Endothelial cell of umbilical vein (primary cell): ENCODE measurements around the gene KCNA2. TPM values are rescaled to one million over a fixed set of nuclear protein-coding genes. Genes with fewer than 3 reads are reported as not detected.

Experiments used
- BruUV-seq: library from RNA; stranded (reverse); fragments of 400-500 nt; replicated peaks from 2 replicates; lab custom pipeline; 2021; lab: Mats Ljungman, UMichigan
- CTCF ChIA-PET: fragments of 300-600, 350-600 bp; sonication (Branson Sonifier 250); formaldehyde crosslinking; loops from one replicate; lab custom pipeline; 2021; ENCODE audit warnings: antibody characterized with exemption, inconsistent platforms; lab: Charles Lee
- POLR2A ChIA-PET: fragments of 300-600, 350-600 bp; sonication (Branson Sonifier 250); formaldehyde crosslinking; loops from one replicate; lab custom pipeline; 2021; ENCODE audit warnings: antibody characterized with exemption, inconsistent platforms; lab: Charles Lee
- DNase-seq: peaks from one replicate; pipeline ENCODE4 v3.0.0-alpha.2; 2011; ENCODE audit warnings: low read depth, low spot score
- FAIRE-seq: peaks from 2 replicates; lab custom pipeline; 2011; peaks lifted over from hg19 to GRCh38; lab: Jason Lieb, UNC
- H2AFZ ChIP-seq: 2 replicates; pipeline ENCODE4 v1.6.0; 2012; ENCODE audit warnings: low read depth, low read length, control low read depth, inconsistent platforms
- H3K27ac ChIP-seq: 2 replicates; pipeline ENCODE4 v1.5.1; 2011; ENCODE audit warnings: low read depth, mild to moderate bottlenecking, control low read depth, low read length, moderate library complexity; ENCODE audit not compliant: insufficient read depth
- H3K27me3 ChIP-seq, 2 experiments: 2 replicates each; pipeline versions ENCODE4 v1.6.0 to v1.6.1; 2011; ENCODE audit warnings: low read length in 2 of 2, mixed read lengths in 1 of 2; ENCODE audit not compliant: control insufficient read depth in 2 of 2, insufficient read depth in 2 of 2
- H3K36me3 ChIP-seq, 2 experiments: 2 replicates in 1 of 2; 3 replicates in 1 of 2; pipeline ENCODE4 v1.5.1; 2011; ENCODE audit warnings: low read length in 2 of 2, mild to moderate bottlenecking in 1 of 2, moderate library complexity in 1 of 2; ENCODE audit not compliant: control insufficient read depth in 2 of 2, insufficient read depth in 2 of 2; ENCODE audit errors: extremely low read depth in 1 of 2
- H3K4me1 ChIP-seq: 3 replicates; pipeline ENCODE4 v1.5.1; 2011; ENCODE audit warnings: mild to moderate bottlenecking, low read length; ENCODE audit not compliant: control insufficient read depth, insufficient read depth; ENCODE audit errors: extremely low read depth
- H3K4me2 ChIP-seq: 2 replicates; pipeline ENCODE4 v1.6.1; 2011; ENCODE audit warnings: low read length, control low read depth, mixed read lengths; ENCODE audit not compliant: insufficient read depth
- H3K4me3 ChIP-seq, 3 experiments: fragments of 200-600 bp in 1 of 3; sonication (generic), shearing (Covaris generic) in 1 of 3; replicated peaks in 1 of 3; 2 replicates each; pipeline ENCODE4 v1.5.1; 2011 to 2016; ENCODE audit warnings: control low read depth in 3 of 3, low read length in 3 of 3, mild to moderate bottlenecking in 2 of 3, inconsistent platforms in 1 of 3, low read depth in 1 of 3, moderate library complexity in 1 of 3; ENCODE audit not compliant: insufficient read depth in 1 of 3
- H3K79me2 ChIP-seq: 2 replicates; pipeline ENCODE4 v1.6.0; 2012; ENCODE audit warnings: low read length, inconsistent platforms; ENCODE audit not compliant: control insufficient read depth, insufficient read depth
- H3K9ac ChIP-seq: replicated peaks from 2 replicates; pipeline ENCODE3; 2011; ENCODE audit warnings: low read length, control low read depth; ENCODE audit not compliant: insufficient read depth; ENCODE audit errors: extremely low read depth
- H3K9me1 ChIP-seq: replicated peaks from 3 replicates; pipeline ENCODE4 v1.6.0; 2011; ENCODE audit warnings: mild to moderate bottlenecking, low read length; ENCODE audit not compliant: control insufficient read depth, insufficient read depth; ENCODE audit errors: extremely low read depth
- H3K9me3 ChIP-seq: replicated peaks from 2 replicates; pipeline ENCODE4 v1.5.1; 2012; ENCODE audit warnings: low read length, inconsistent platforms; ENCODE audit not compliant: control insufficient read depth, insufficient read depth
- H4K20me1 ChIP-seq: replicated peaks from 2 replicates; pipeline ENCODE3; 2011; ENCODE audit warnings: mild to moderate bottlenecking, low read length; ENCODE audit not compliant: control insufficient read depth, insufficient read depth; ENCODE audit errors: extremely low read depth
- CTCF ChIP-seq, 2 donors: IDR thresholded peaks; 1 replicate in 1 of 2; 2 replicates in 1 of 2; pipeline ENCODE4 v1.5.1; 2011; ENCODE audit warnings: low read length in 2 of 2, mild to moderate bottlenecking in 2 of 2, moderate library complexity in 2 of 2, control low read depth in 1 of 2, inconsistent platforms in 1 of 2, low read depth in 1 of 2; ENCODE audit not compliant: insufficient read depth in 1 of 2; ENCODE audit errors: extremely low read depth in 1 of 2
- EZH2 ChIP-seq: IDR thresholded peaks from 2 replicates; pipeline ENCODE4 v1.6.1; 2012; ENCODE audit warnings: borderline replicate concordance, low read depth, mild to moderate bottlenecking, moderate library complexity, low read length, inconsistent platforms; ENCODE audit not compliant: severe bottlenecking
- FOS ChIP-seq: IDR thresholded peaks from 2 replicates; pipeline ENCODE4 v1.6.1; 2011; ENCODE audit warnings: mild to moderate bottlenecking, low read length, moderate library complexity, borderline replicate concordance; ENCODE audit not compliant: insufficient read depth
- GATA2 ChIP-seq: IDR thresholded peaks from 2 replicates; pipeline ENCODE4 v1.7.0; 2011; ENCODE audit warnings: low read depth, mild to moderate bottlenecking, moderate library complexity, mixed read lengths, low read length; ENCODE audit not compliant: insufficient read length, insufficient read depth
- JUN ChIP-seq: IDR thresholded peaks from 2 replicates; pipeline ENCODE4 v1.6.1; 2011; ENCODE audit warnings: borderline replicate concordance, low read depth; ENCODE audit not compliant: insufficient read length, insufficient read depth
- MYC ChIP-seq: IDR thresholded peaks from one replicate; pipeline ENCODE4 v1.6.1; 2011; ENCODE audit warnings: mild to moderate bottlenecking, low read depth, low read length
- POLR2A ChIP-seq: IDR thresholded peaks from 2 replicates; pipeline ENCODE4 v1.6.1; 2012; ENCODE audit warnings: low read depth, mild to moderate bottlenecking, control low read depth, low read length
- POLR2AphosphoS5 ChIP-seq: IDR thresholded peaks from 2 replicates; pipeline ENCODE4 v1.6.1; 2012; ENCODE audit warnings: low read depth, mild to moderate bottlenecking, control low read depth, low read length, moderate library complexity; ENCODE audit not compliant: insufficient read depth
- dilution Hi-C: fragments of 300-500 bp; cut with MboI; formaldehyde crosslinking; loops from one replicate; pipeline ENCODE4 v1.15.0; 2019; ENCODE audit warnings: low sequenced_read_pairs; ENCODE audit not compliant: extremely low pct_ligation_motif_present
- intact Hi-C: fragments of 100-400 bp; cut with micrococcal nuclease; formaldehyde crosslinking; loops from one replicate; pipeline ENCODE4 v1.10.0; 2022
- polyA plus RNA-seq, 4 experiments: library from polyadenylated mRNA; depleted of rRNA in 3 of 4; stranded (reverse) in 3 of 4; unstranded in 1 of 4; fragments of >200 nt; gene quantifications; 2 replicates each; pipeline versions ENCODE4 v1.2.1 to v1.2.3, GENCODE V29; 2011 to 2012; ENCODE audit warnings: missing spikeins in 1 of 4
- total RNA-seq: library from RNA; stranded (reverse); gene quantifications from 2 replicates; pipeline ENCODE4 v1.2.3, GENCODE V29; 2021
- TF ChIP-seq, protein P1 (sequence below): IDR thresholded peaks from 2 replicates; pipeline ENCODE4 v1.6.1; 2011; ENCODE audit not compliant: insufficient read depth, insufficient read length

The KCNA2 gene
- total and polyA plus RNA-seq, 2 donors (not counting 3 experiments of a cell fraction or from before 2014, with no cell fraction given) = not detected

- no peaks in the 10 kb centered on the region for H3K4me1 ChIP-seq
- FAIRE-seq (no peak), DNase-seq (no peak)
- TF ChIP-seq FOS (no peak), GATA2 (no peak), POLR2A (no peak), EZH2 (no peak), CTCF (IDR thresholded peaks at IDR 0.05; ENCODE audit: extremely low read depth in 1 of 2, insufficient read depth in 1 of 2, low read depth in 1 of 2, low read length in 2 of 2) (no peak), POLR2AphosphoS5 (no peak), JUN (no peak), MYC (no peak)
- TF ChIP-seq, protein P1, sequence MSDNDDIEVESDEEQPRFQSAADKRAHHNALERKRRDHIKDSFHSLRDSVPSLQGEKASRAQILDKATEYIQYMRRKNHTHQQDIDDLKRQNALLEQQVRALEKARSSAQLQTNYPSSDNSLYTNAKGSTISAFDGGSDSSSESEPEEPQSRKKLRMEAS = no peak
- intact Hi-C loops (no loop called here), dilution Hi-C loops (no loop called here)
- POLR2A ChIA-PET = no interaction called here
- H3K9ac ChIP-seq = no peak overlapping the region
- H2AFZ ChIP-seq = no peak overlapping the region
- H3K27ac ChIP-seq = no peak overlapping the region
- no TSS peak for BruUV-seq
- H3K79me2 ChIP-seq = no peaks in the 10 kb centered on the region
- H3K4me3 ChIP-seq = no peak overlapping the region
- no peak overlapping the region for H3K4me2 ChIP-seq
- H3K9me3 ChIP-seq = no peaks in the 10 kb centered on the region
- no peaks in the 10 kb centered on the region for H4K20me1 ChIP-seq
- CTCF ChIA-PET = no interaction called here
- peaks cover 0 to 8% of the 10 kb centered on the region in 2 experiments for H3K27me3 ChIP-seq
- H3K36me3 ChIP-seq = no peaks in the 10 kb centered on the region
- H3K9me1 ChIP-seq = no peaks in the 10 kb centered on the region
Observed at GRCh38 chr1:110580244-110580643, 25.9 kb downstream of the KCNA2 start.
